NT2/D1 (cell line): Measurements from ENCODE around the gene FARP1.

ENCODE experiments used
- DNase-seq: peaks from one replicate; pipeline ENCODE4 v3.0.0-alpha.2; 2011; ENCODE audit warnings: low read depth, low spot score
- H3K27me3 ChIP-seq: 2 replicates; pipeline ENCODE4 v1.6.0; 2011; ENCODE audit warnings: mild to moderate bottlenecking; ENCODE audit not compliant: insufficient read length, insufficient read depth
- H3K36me3 ChIP-seq: 2 replicates; pipeline ENCODE4 v1.6.1; 2011; ENCODE audit warnings: mild to moderate bottlenecking, low read length, mixed read lengths; ENCODE audit not compliant: insufficient read depth, insufficient read length
- H3K4me1 ChIP-seq: 2 replicates; pipeline ENCODE4 v1.5.1; 2011; ENCODE audit not compliant: insufficient read depth, insufficient read length
- H3K4me3 ChIP-seq: 2 replicates; pipeline ENCODE4 v1.5.1; 2011; ENCODE audit warnings: low read depth; ENCODE audit not compliant: insufficient read length
- H3K9ac ChIP-seq: 2 replicates; pipeline ENCODE4 v1.6.0; 2011; ENCODE audit warnings: low read depth; ENCODE audit not compliant: insufficient read length
- H3K9me3 ChIP-seq: 2 replicates; pipeline ENCODE4 v1.5.1; 2011; ENCODE audit warnings: mild to moderate bottlenecking, low read length; ENCODE audit not compliant: insufficient read depth
- SUZ12 ChIP-seq: IDR thresholded peaks from 2 replicates; pipeline ENCODE4 v1.6.1; 2011; ENCODE audit not compliant: insufficient read length, insufficient read depth; ENCODE audit errors: extremely low read depth
- YY1 ChIP-seq: IDR thresholded peaks from 2 replicates; pipeline ENCODE4 v1.6.1; 2011; ENCODE audit not compliant: insufficient read length, insufficient read depth
- ZNF274 ChIP-seq: IDR thresholded peaks from 2 replicates; pipeline ENCODE4 v1.6.1; 2011; ENCODE audit warnings: mild to moderate bottlenecking, low read depth, low read length

The FARP1 gene

GRCh38 chr13:98459721-98460370 lies 317.0 kb downstream of the FARP1 start:
- H3K9me3 ChIP-seq = no peaks in the 10 kb centered on the region
- no peak overlapping the region for H3K4me3 ChIP-seq
- H3K27me3 ChIP-seq = no peaks in the 10 kb centered on the region
- no peak for DNase-seq
- TF ChIP-seq SUZ12 = no peak
- no peak for TF ChIP-seq YY1
- no peak for TF ChIP-seq ZNF274
- peaks cover 81% of the 10 kb centered on the region for H3K36me3 ChIP-seq
- no peaks in the 10 kb centered on the region for H3K4me1 ChIP-seq
- no peak overlapping the region for H3K9ac ChIP-seq

GRCh38 chr13:98460516-98460915 lies 317.6 kb downstream of the FARP1 start:
- no peaks in the 10 kb centered on the region for H3K4me1 ChIP-seq
- DNase-seq = no peak
- H3K36me3 ChIP-seq = peaks cover 82% of the 10 kb centered on the region
- TF ChIP-seq YY1 (no peak), SUZ12 (no peak), ZNF274 (no peak)
- H3K9ac ChIP-seq = no peak overlapping the region
- H3K4me3 ChIP-seq = no peak overlapping the region
- no peaks in the 10 kb centered on the region for H3K27me3 ChIP-seq
- H3K9me3 ChIP-seq = no peaks in the 10 kb centered on the region

GRCh38 chr13:98461486-98462240 lies 318.8 kb downstream of the FARP1 start:
- TF ChIP-seq YY1 = no peak
- TF ChIP-seq SUZ12 = no peak
- no peak for TF ChIP-seq ZNF274
- Histone ChIP-seq H3K36me3 (peaks cover 83% of the 10 kb centered on the region), H3K27me3 (no peaks in the 10 kb centered on the region), H3K9ac (no peak overlapping the region), H3K9me3 (no peaks in the 10 kb centered on the region), H3K4me1 (no peaks in the 10 kb centered on the region), H3K4me3 (no peak overlapping the region)
- no peak for DNase-seq

GRCh38 chr13:98462241-98462882 lies 319.5 kb downstream of the FARP1 start:
- Histone ChIP-seq H3K36me3 (peaks cover 82% of the 10 kb centered on the region), H3K27me3 (no peaks in the 10 kb centered on the region), H3K4me3 (no peak overlapping the region), H3K9ac (no peak overlapping the region), H3K9me3 (no peaks in the 10 kb centered on the region), H3K4me1 (no peaks in the 10 kb centered on the region)
- DNase-seq = no peak
- TF ChIP-seq SUZ12 (no peak), ZNF274 (no peak)

GRCh38 chr13:98462946-98463345 lies 320.1 kb downstream of the FARP1 start:
- TF ChIP-seq SUZ12 (no peak), ZNF274 (no peak), YY1 (no peak)
- no peak for DNase-seq
- no peaks in the 10 kb centered on the region for H3K27me3 ChIP-seq
- no peaks in the 10 kb centered on the region for H3K9me3 ChIP-seq
- no peaks in the 10 kb centered on the region for H3K4me1 ChIP-seq
- peaks cover 84% of the 10 kb centered on the region for H3K36me3 ChIP-seq
- no peak overlapping the region for H3K4me3 ChIP-seq
- H3K9ac ChIP-seq = no peak overlapping the region

GRCh38 chr13:98466634-98467236 lies 323.8 kb downstream of the FARP1 start:
- Histone ChIP-seq H3K4me1 (no peaks in the 10 kb centered on the region), H3K36me3 (peaks cover 73% of the 10 kb centered on the region), H3K9ac (no peak overlapping the region), H3K9me3 (no peaks in the 10 kb centered on the region), H3K27me3 (no peaks in the 10 kb centered on the region), H3K4me3 (no peak overlapping the region)
- TF ChIP-seq SUZ12 = no peak
- no peak for TF ChIP-seq ZNF274
- no peak for TF ChIP-seq YY1
- no peak for DNase-seq
